Keratinocyte (primary cell): ENCODE data around the gene BCAT1. TPM values are rescaled to one million over a fixed set of nuclear protein-coding genes. Genes with fewer than 3 reads are reported as not detected.

Experiments used
- DNase-seq: peaks from one replicate; pipeline ENCODE4 v3.0.0-alpha.2; 2011; ENCODE audit warnings: low read depth, missing footprints, low spot score
- FAIRE-seq: peaks from 2 replicates; lab custom pipeline; 2011; peaks lifted over from hg19 to GRCh38; lab: Jason Lieb, UNC
- H2AFZ ChIP-seq: 2 replicates; pipeline ENCODE4 v1.6.0; 2012; ENCODE audit warnings: low read length, control low read depth, inconsistent platforms; ENCODE audit not compliant: control insufficient read depth
- H3K27ac ChIP-seq: 2 replicates; pipeline ENCODE4 v1.5.1; 2011; ENCODE audit warnings: low read length; ENCODE audit not compliant: control insufficient read depth, insufficient read depth
- H3K27me3 ChIP-seq: 3 replicates; pipeline ENCODE4 v1.6.0; 2011; ENCODE audit warnings: low read length; ENCODE audit not compliant: control insufficient read depth, insufficient read depth; ENCODE audit errors: extremely low read depth
- H3K36me3 ChIP-seq, 2 experiments: 2 replicates in 1 of 2; 3 replicates in 1 of 2; pipeline ENCODE4 v1.5.1; 2011; ENCODE audit warnings: low read length in 2 of 2, mild to moderate bottlenecking in 1 of 2; ENCODE audit not compliant: control insufficient read depth in 2 of 2, insufficient read depth in 2 of 2; ENCODE audit errors: extremely low read depth in 1 of 2
- H3K4me1 ChIP-seq: 3 replicates; pipeline ENCODE4 v1.5.1; 2011; ENCODE audit warnings: low read length; ENCODE audit not compliant: control insufficient read depth, insufficient read depth; ENCODE audit errors: extremely low read depth
- H3K4me2 ChIP-seq: 3 replicates; pipeline ENCODE4 v1.6.0; 2011; ENCODE audit warnings: low read depth, low read length; ENCODE audit not compliant: control insufficient read depth, insufficient read depth; ENCODE audit errors: extremely low read depth
- H3K4me3 ChIP-seq, 3 experiments: fragments of 200-600 bp in 1 of 3; sonication (generic) in 1 of 3; 2 replicates in 2 of 3; 3 replicates in 1 of 3; pipeline ENCODE4 v1.5.1; 2011 to 2016; ENCODE audit warnings: low read length in 3 of 3, mild to moderate bottlenecking in 3 of 3, control low read depth in 2 of 3, inconsistent platforms in 1 of 3, low read depth in 1 of 3, mixed read lengths in 1 of 3, mixed run types in 1 of 3, moderate library complexity in 1 of 3; ENCODE audit not compliant: control insufficient read depth in 2 of 3, insufficient read depth in 2 of 3; ENCODE audit errors: extremely low read depth in 1 of 3
- H3K79me2 ChIP-seq: 2 replicates; pipeline ENCODE4 v1.6.0; 2012; ENCODE audit warnings: low read length; ENCODE audit not compliant: control insufficient read depth, insufficient read depth
- H3K9ac ChIP-seq: 3 replicates; pipeline ENCODE4 v1.6.0; 2011; ENCODE audit warnings: low read length; ENCODE audit not compliant: control insufficient read depth, insufficient read depth; ENCODE audit errors: extremely low read depth
- H3K9me1 ChIP-seq: 3 replicates; pipeline ENCODE4 v1.6.0; 2011; ENCODE audit warnings: low read length; ENCODE audit not compliant: control insufficient read depth, insufficient read depth; ENCODE audit errors: extremely low read depth
- H3K9me3 ChIP-seq: 2 replicates; pipeline ENCODE4 v1.5.1; 2012; ENCODE audit warnings: low read depth, low read length; ENCODE audit not compliant: control insufficient read depth
- H4K20me1 ChIP-seq: 3 replicates; pipeline ENCODE4 v1.6.0; 2011; ENCODE audit warnings: low read length; ENCODE audit not compliant: control insufficient read depth, insufficient read depth; ENCODE audit errors: extremely low read depth
- CTCF ChIP-seq, 3 experiments: IDR thresholded peaks in 1 of 3; conservative IDR thresholded peaks in 1 of 3; optimal IDR thresholded peaks in 1 of 3; 2 replicates in 2 of 3; 3 replicates in 1 of 3; pipeline versions ENCODE3 to v1.5.1; 2011; ENCODE audit warnings: low read length in 3 of 3, mild to moderate bottlenecking in 3 of 3, moderate library complexity in 2 of 3, control low read depth in 1 of 3, inconsistent platforms in 1 of 3; ENCODE audit not compliant: insufficient read depth in 2 of 3; ENCODE audit errors: extremely low read depth in 1 of 3
- EZH2 ChIP-seq: IDR thresholded peaks from one replicate; pipeline ENCODE4 v1.6.1; 2012; ENCODE audit warnings: inconsistent platforms, mild to moderate bottlenecking, low read length, moderate library complexity
- dilution Hi-C: fragments of 300-500 bp; cut with MboI; formaldehyde crosslinking; loops from one replicate; pipeline ENCODE4 v1.7.0; 2020; ENCODE audit warnings: low sequenced_read_pairs; ENCODE audit not compliant: extremely low pct_ligation_motif_present
- polyA plus RNA-seq, 5 experiments: library from polyadenylated mRNA; depleted of rRNA in 3 of 5; stranded (reverse) in 3 of 5; stranded (forward) in 1 of 5; unstranded in 1 of 5; fragments of >200 nt; gene quantifications; 1 replicate in 1 of 5; 2 replicates in 3 of 5; 3 replicates in 1 of 5; pipeline versions ENCODE4 v1.2.1 to v1.2.3, GENCODE V29; 2011 to 2012; ENCODE audit warnings: missing spikeins in 2 of 5, low read depth in 1 of 5, low replicate concordance in 1 of 5

BCAT1 gene
- polyA plus RNA-seq, 1 donor (not counting 4 experiments of a cell fraction or from before 2014, with no cell fraction given) = 6.5 TPM

- Histone ChIP-seq H3K27me3 (no peaks in the 10 kb centered on the region), H3K36me3 (no peaks in the 10 kb centered on the region), H3K9me3 (no peaks in the 10 kb centered on the region), H3K27ac (no peak overlapping the region), H3K9me1 (no peaks in the 10 kb centered on the region), H3K4me1 (no peaks in the 10 kb centered on the region), H2AFZ (no peak overlapping the region), H4K20me1 (no peaks in the 10 kb centered on the region), H3K4me2 (no peak overlapping the region), H3K79me2 (no peaks in the 10 kb centered on the region), H3K9ac (no peak overlapping the region), H3K4me3 (no peak overlapping the region)
- dilution Hi-C loops = no loop called here
- no peak for TF ChIP-seq EZH2
- no peak for TF ChIP-seq CTCF (optimal IDR thresholded peaks at IDR 0.05 in 1 of 3, IDR thresholded peaks at IDR 0.05 in 1 of 3, conservative IDR thresholded peaks at IDR 0.05 in 1 of 3; ENCODE audit: extremely low read depth in 1 of 3, insufficient read depth in 2 of 3, low read length in 3 of 3)
- DNase-seq (no peak), FAIRE-seq (no peak)
Measured at GRCh38 chr12:24982250-24982649, 33.3 kb upstream of the BCAT1 start.

GRCh38 chr12:24979976-24980730 is 31.3 kb upstream of the BCAT1 start:
- no peaks in the 10 kb centered on the region for H3K9me3 ChIP-seq
- H4K20me1 ChIP-seq = no peaks in the 10 kb centered on the region
- H3K27ac ChIP-seq = no peak overlapping the region
- DNase-seq (no peak), FAIRE-seq (no peak)
- TF ChIP-seq CTCF (optimal IDR thresholded peaks at IDR 0.05 in 1 of 3, IDR thresholded peaks at IDR 0.05 in 1 of 3, conservative IDR thresholded peaks at IDR 0.05 in 1 of 3; ENCODE audit: extremely low read depth in 1 of 3, insufficient read depth in 2 of 3, low read length in 3 of 3) = no peak
- no peak for TF ChIP-seq EZH2
- no peaks in the 10 kb centered on the region for H3K9me1 ChIP-seq
- H3K9ac ChIP-seq = no peak overlapping the region
- no peaks in the 10 kb centered on the region for H3K79me2 ChIP-seq
- no peak overlapping the region for H2AFZ ChIP-seq
- no peaks in the 10 kb centered on the region for H3K36me3 ChIP-seq
- no peak overlapping the region for H3K4me3 ChIP-seq
- H3K27me3 ChIP-seq = no peaks in the 10 kb centered on the region
- dilution Hi-C loops = no loop called here
- no peak overlapping the region for H3K4me2 ChIP-seq
- no peaks in the 10 kb centered on the region for H3K4me1 ChIP-seq
